Fibroblast of skin of left quadriceps (primary cell): ENCODE measurements around the gene TPPP2.
A peak's percentile ranks its signal among the peaks of the same experiment; 100 is the strongest.
"Not testable (repeated sequence)": the region's sequence is repeated elsewhere in the genome, so short reads cannot be mapped to it uniquely, and the experiment has no call there.

Experiments
- DNase-seq, 2 experiments: peaks; one replicate each; pipeline ENCODE4 v3.0.0-alpha.2; 2013; ENCODE audit warnings: low read depth in 2 of 2

TPPP2 gene

GRCh38 chr14:21029917-21030316, at the start of gene TPPP2:
TSS of gene TPPP2 (plus strand) at chr14:21030217. CDS start at chr14:21030582, 365 bp downstream.
- no peak for DNase-seq

- no peak for DNase-seq
Observed at GRCh38 chr14:20980906-20981305, 49.1 kb upstream of the TPPP2 start.

DNA sequence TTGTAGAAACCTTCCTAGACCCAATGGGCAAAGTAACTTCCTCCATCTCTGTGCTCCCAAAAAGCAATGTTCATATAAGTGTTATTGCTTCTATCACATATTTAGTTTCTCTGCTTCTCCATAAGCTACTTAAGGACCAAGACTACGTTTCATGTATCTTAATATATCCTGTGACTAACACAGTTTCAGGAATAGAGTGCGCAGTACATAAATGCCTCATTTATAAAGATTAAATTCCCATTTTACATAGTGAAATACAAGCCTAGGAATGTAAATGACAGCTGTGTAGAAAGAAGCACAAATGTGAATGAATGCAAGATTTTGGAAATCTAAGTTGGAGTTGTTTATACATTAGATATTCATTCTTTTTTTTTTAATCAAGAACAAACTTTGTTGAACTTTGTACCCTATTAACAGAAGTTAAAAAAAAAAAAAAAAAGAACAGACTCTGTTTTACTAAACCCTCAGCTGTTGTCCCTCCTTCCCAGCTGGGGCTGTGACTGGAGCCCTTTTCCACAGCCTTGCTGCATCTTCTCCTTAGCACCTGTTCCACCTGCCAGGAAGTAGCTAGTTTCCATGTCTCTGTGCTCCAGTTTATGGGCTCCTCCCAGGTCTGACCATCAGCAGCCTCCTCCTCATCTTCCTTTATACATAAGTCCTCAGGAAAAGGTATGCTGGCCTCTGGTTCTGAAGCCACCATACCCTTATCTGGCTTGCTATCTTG, 47.2 kb upstream of the TPPP2 start:
- DNase-seq: no peak

DNA sequence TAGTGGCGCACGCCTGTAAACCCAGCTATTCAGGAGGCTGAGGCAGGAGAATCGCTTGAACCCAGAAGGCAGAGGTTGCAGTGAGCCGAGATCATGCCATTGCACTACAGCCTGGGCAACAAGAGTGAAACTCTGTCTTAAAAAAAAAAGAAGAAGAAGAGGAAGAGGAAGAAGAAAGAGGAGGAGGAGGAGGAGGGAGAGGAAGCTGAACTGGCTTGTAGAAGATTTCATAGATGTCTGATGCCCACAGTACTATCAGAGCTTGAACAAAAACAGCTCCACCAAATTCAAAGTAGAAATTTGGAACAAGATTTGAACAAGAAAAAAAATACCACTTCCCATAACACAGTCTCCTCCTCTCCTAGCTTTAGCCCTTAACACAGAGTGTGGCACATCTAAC, 44.4 kb upstream of the TPPP2 start:
- not testable (repeated sequence) for DNase-seq

- DNase-seq: peak; percentile 80 to 84
Observed at GRCh38 chr14:20986811-20987210, 43.2 kb upstream of the TPPP2 start.

- DNase-seq: no peak
Observed at GRCh38 chr14:20988717-20989470, 41.1 kb upstream of the TPPP2 start.

DNA sequence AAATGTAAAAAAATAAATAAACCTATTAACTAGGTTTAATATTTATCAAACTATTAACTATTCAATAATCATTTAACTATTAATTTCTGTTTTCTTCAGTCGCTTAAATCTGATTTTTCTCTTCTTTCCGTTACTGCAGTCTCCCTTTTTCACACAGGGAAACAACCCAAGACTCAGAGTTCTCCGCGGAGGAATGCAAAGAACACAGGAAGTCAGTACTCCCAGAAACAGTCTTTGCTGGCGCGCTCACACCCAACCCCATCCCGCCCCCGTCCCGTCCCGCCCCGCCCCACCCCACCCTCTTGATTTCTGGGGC, 40.6 kb upstream of the TPPP2 start:
- no peak for DNase-seq

GRCh38 chr14:20989787-20990600, 40.0 kb upstream of the TPPP2 start, which contains the start of gene METTL17:
TSS of gene METTL17 (plus strand) at chr14:20989980. CDS start at chr14:20990003, 23 bp downstream.
- DNase-seq: peak; percentile 94 to 95

DNA sequence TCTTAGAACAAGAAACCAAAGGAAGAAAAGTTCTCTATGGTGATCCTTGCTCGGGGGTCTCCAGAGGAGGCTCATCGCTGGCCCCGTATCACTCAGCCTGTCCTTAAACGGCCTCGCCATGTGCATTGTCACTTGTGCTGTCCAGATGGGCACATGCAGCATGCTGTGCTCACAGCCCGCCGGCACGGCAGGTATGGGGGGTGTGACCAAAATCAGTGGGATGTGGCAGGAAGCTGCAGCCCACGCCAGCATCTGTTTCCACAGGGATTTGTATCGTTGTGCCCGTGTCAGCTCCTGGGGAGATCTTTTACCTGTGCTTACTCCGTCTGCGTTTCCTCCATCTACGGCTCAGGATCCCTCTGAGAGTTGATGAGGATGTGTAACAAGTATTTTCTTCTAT, 33.5 kb upstream of the TPPP2 start:
- no peak for DNase-seq

- no peak for DNase-seq
Observed at GRCh38 chr14:20997115-20997514, 32.9 kb upstream of the TPPP2 start.

- DNase-seq: no peak
Observed at GRCh38 chr14:20997564-20997963, 32.5 kb upstream of the TPPP2 start.

GRCh38 chr14:20998139-20998538, 31.9 kb upstream of the TPPP2 start:
- no peak for DNase-seq

DNA sequence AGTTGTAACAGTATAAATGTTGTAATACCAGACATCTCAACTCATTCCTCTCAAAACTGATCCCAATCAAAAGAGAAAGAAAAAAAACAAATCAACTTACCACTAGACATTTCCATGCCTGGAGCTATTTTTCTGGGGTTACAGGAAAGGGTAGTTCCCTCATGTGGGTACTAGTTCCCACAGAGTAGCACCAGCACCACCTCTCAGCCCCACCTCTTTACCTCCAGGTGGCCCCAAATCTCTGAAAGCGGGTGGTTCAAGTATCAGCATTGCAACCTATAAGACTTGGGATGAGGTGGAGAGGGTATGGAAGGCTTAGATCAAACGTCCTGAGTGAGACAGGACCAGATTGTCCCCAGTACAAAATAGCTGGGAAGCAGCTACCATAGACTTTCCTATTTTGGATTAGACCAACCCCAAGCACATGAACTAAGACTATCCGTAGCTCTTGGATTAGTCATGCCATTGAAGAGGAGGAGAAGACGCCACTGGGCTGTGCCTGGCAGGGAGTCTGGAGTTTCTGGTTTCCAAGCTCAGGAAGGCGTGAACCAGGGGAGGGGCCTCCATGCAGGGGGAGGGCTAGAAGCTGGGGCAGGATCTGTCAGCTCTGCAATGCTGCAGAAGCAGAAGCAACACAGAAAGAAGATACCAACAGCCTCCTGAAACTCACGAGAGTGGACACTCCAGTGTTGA, 31.2 kb upstream of the TPPP2 start, which contains the start of gene SLC39A2:
SLC39A2 (plus strand) TSS at position 620 of the 693 bp plus-strand sequence. CDS start 154 bp downstream, outside the sequence.
- DNase-seq: peak; percentile 32 to 37

GRCh38 chr14:20999591-20999990, 30.4 kb upstream of the TPPP2 start:
- no peak for DNase-seq

- DNase-seq: no peak
Observed at GRCh38 chr14:21001218-21001617, 28.8 kb upstream of the TPPP2 start.

DNA sequence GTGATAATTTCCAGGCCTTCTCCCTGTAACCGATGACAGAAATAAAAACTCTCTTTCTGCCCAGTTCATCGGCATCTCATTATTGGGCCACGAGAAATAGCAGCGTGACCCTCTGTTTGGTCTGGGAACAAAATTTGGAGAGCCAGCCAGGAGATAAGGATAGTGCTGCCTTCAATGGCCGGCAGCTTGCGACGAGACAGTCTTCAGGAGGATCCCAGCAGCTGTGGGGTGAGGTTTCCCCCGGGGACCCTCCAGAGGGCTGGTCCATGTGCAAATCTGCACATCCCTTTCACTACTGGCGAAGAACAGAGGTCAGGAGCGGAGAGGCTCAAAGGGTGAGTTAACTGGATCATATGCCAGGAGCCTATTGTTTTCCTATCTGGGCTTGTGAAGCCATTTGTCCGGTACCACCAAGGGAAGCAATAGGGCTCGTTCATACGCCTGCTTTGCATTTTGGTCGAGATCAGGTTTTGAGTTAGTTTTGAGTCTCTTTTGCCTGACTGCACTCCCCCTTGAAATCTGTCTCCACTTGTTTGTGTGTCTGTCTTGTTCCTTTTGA, 26.1 kb upstream of the TPPP2 start:
- DNase-seq: no peak

DNA sequence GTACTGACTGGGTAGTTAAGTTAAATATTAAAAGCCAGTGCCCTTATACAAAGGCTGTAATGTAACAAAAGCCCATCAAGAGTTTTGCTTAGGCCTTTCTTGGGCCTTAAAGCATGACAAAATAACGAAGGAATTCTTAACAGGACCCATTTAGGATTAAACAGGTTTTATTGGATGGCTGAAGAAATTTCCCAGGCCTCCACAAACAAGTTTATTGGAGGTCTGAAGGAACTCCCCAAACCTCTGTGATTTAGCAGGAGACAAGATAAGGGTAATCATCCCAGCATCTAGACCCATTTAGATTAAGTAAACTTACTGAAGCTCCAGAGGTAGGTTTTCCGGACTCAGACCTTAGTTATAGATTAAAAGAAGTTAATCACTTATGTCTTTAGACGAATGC, 20.3 kb upstream of the TPPP2 start:
- not testable (repeated sequence) for DNase-seq

GRCh38 chr14:21011136-21011535, 18.9 kb upstream of the TPPP2 start:
- no peak for DNase-seq

- peak; percentile 56 for DNase-seq
Observed at GRCh38 chr14:21014761-21015190, 15.2 kb upstream of the TPPP2 start.

DNA sequence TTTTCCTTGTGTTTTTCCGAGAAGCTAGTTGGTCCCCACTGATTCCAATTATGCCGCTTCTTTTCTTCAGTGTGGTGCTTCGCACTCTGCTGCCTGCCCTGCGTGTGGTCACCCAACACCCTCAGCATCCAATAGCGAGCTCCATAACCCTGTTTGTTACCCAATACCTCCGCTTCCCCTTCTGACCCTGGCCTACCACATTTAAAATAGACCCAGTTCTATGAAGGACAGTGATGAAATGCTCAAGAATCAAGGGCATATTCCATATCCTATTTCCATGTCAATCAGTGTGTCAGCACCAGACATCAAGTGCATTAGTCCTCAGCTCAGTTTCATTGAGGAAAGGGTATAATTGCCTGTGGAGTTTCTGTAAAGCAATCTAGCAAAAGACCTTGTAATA, 14.7 kb upstream of the TPPP2 start:
- DNase-seq: no peak
